Right lobe of liver (tissue), 4 donors: ENCODE results near the gene GPR35.

Experiments
- POLR2A ChIP-seq: fragments of 450-650 bp; IDR thresholded peaks from one replicate; pipeline ENCODE4 v1.6.1; 2017; ENCODE audit warnings: antibody characterized with exemption, mild to moderate bottlenecking
- TF ChIP-seq, protein P1 (sequence below), 4 donors: fragments of 200-600 bp in 3 of 4; fragments of 450-650 bp in 1 of 4; IDR thresholded peaks; one replicate each; pipeline versions ENCODE4 v1.5.1 to v1.8.0; 2016 to 2022; ENCODE audit warnings: antibody characterized with exemption in 4 of 4, mild to moderate bottlenecking in 2 of 4
- donor health status: DM: no; HTN: no; CAD: no.
- donor health status: DM: no; HTN: no; CAD: no.
- donor health status: DM: no; HTN: yes; CAD: no.

- TF ChIP-seq, protein P1, sequence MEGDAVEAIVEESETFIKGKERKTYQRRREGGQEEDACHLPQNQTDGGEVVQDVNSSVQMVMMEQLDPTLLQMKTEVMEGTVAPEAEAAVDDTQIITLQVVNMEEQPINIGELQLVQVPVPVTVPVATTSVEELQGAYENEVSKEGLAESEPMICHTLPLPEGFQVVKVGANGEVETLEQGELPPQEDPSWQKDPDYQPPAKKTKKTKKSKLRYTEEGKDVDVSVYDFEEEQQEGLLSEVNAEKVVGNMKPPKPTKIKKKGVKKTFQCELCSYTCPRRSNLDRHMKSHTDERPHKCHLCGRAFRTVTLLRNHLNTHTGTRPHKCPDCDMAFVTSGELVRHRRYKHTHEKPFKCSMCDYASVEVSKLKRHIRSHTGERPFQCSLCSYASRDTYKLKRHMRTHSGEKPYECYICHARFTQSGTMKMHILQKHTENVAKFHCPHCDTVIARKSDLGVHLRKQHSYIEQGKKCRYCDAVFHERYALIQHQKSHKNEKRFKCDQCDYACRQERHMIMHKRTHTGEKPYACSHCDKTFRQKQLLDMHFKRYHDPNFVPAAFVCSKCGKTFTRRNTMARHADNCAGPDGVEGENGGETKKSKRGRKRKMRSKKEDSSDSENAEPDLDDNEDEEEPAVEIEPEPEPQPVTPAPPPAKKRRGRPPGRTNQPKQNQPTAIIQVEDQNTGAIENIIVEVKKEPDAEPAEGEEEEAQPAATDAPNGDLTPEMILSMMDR (IDR thresholded peaks at IDR 0.05): no peak
- no peak for TF ChIP-seq POLR2A
Measured at GRCh38 chr2:240605867-240606743, 19.2 kb upstream of the GPR35 start.
